Progenitor cell of endocrine pancreas (in vitro differentiated cells): Measurements from ENCODE around the gene TKT. TPM values are rescaled to one million over a fixed set of nuclear protein-coding genes. Genes with fewer than 3 reads are reported as not detected.
A peak's percentile ranks its signal among the peaks of the same experiment; 100 is the strongest.

Experiments
- DNase-seq: peaks from one replicate; pipeline ENCODE4 v3.0.0; 2021; ENCODE audit warnings: low spot score; ENCODE audit not compliant: unreplicated experiment
- H3K27ac Mint-ChIP-seq: 2 replicates; pipeline ENCODE4 v1.8.0; 2021; ENCODE audit warnings: mild to moderate bottlenecking, moderate library complexity, mixed read lengths
- H3K27me3 Mint-ChIP-seq: 2 replicates; pipeline ENCODE4 v1.8.0; 2021; ENCODE audit warnings: mixed read lengths
- H3K36me3 Mint-ChIP-seq: 2 replicates; pipeline ENCODE4 v1.8.0; 2022; ENCODE audit warnings: mixed read lengths; ENCODE audit not compliant: insufficient read depth
- H3K4me1 Mint-ChIP-seq: 2 replicates; pipeline ENCODE4 v1.8.0; 2021; ENCODE audit warnings: low read depth, mixed read lengths
- H3K4me3 Mint-ChIP-seq: 2 replicates; pipeline ENCODE4 v1.8.0; 2021; ENCODE audit warnings: low read depth, mild to moderate bottlenecking, moderate library complexity, mixed read lengths
- H3K9me3 Mint-ChIP-seq: 2 replicates; pipeline ENCODE4 v1.8.0; 2021; ENCODE audit warnings: low read depth, mixed read lengths
- total RNA-seq: library from RNA; stranded (reverse); gene quantifications from 2 replicates; pipeline ENCODE4 v1.2.1, GENCODE V29; 2021
- TF ChIP-seq, protein P1 (sequence below): fragments of 200-600 bp; sonication (generic); IDR thresholded peaks from one replicate; pipeline ENCODE4 v1.5.0; 2021; ENCODE audit warnings: antibody characterized with exemption, mild to moderate bottlenecking; ENCODE audit not compliant: unreplicated experiment

The TKT gene
- total RNA-seq, 1 donor from 2014 or later, result 250 TPM

- no peak overlapping the region for H3K4me3 Mint-ChIP-seq
- no peaks in the 10 kb centered on the region for H3K9me3 Mint-ChIP-seq
- no peaks in the 10 kb centered on the region for H3K4me1 Mint-ChIP-seq
- no peak overlapping the region for H3K27ac Mint-ChIP-seq
- H3K36me3 Mint-ChIP-seq, result peaks cover 2% of the 10 kb centered on the region
- peak; percentile 78 for DNase-seq
- peaks cover 9% of the 10 kb centered on the region for H3K27me3 Mint-ChIP-seq
- TF ChIP-seq, protein P1, sequence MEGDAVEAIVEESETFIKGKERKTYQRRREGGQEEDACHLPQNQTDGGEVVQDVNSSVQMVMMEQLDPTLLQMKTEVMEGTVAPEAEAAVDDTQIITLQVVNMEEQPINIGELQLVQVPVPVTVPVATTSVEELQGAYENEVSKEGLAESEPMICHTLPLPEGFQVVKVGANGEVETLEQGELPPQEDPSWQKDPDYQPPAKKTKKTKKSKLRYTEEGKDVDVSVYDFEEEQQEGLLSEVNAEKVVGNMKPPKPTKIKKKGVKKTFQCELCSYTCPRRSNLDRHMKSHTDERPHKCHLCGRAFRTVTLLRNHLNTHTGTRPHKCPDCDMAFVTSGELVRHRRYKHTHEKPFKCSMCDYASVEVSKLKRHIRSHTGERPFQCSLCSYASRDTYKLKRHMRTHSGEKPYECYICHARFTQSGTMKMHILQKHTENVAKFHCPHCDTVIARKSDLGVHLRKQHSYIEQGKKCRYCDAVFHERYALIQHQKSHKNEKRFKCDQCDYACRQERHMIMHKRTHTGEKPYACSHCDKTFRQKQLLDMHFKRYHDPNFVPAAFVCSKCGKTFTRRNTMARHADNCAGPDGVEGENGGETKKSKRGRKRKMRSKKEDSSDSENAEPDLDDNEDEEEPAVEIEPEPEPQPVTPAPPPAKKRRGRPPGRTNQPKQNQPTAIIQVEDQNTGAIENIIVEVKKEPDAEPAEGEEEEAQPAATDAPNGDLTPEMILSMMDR, result peak; percentile 91
Measured at GRCh38 chr3:53219895-53220483, 35.8 kb downstream of the TKT start.

GRCh38 chr3:53218131-53218530 is 37.7 kb downstream of the TKT start:
- no peaks in the 10 kb centered on the region for H3K9me3 Mint-ChIP-seq
- H3K36me3 Mint-ChIP-seq, result no peaks in the 10 kb centered on the region
- no peak overlapping the region for H3K4me3 Mint-ChIP-seq
- no peaks in the 10 kb centered on the region for H3K4me1 Mint-ChIP-seq
- H3K27ac Mint-ChIP-seq, result no peak overlapping the region
- TF ChIP-seq, protein P1, result no peak
- no peak for DNase-seq
- peaks cover 9% of the 10 kb centered on the region for H3K27me3 Mint-ChIP-seq

GRCh38 chr3:53217175-53217574 is 38.6 kb downstream of the TKT start:
- TF ChIP-seq, protein P1, result no peak
- H3K4me1 Mint-ChIP-seq, result no peaks in the 10 kb centered on the region
- DNase-seq, result no peak
- peaks cover 9% of the 10 kb centered on the region for H3K27me3 Mint-ChIP-seq
- H3K27ac Mint-ChIP-seq, result no peak overlapping the region
- no peaks in the 10 kb centered on the region for H3K36me3 Mint-ChIP-seq
- H3K9me3 Mint-ChIP-seq, result no peaks in the 10 kb centered on the region
- no peak overlapping the region for H3K4me3 Mint-ChIP-seq

DNA sequence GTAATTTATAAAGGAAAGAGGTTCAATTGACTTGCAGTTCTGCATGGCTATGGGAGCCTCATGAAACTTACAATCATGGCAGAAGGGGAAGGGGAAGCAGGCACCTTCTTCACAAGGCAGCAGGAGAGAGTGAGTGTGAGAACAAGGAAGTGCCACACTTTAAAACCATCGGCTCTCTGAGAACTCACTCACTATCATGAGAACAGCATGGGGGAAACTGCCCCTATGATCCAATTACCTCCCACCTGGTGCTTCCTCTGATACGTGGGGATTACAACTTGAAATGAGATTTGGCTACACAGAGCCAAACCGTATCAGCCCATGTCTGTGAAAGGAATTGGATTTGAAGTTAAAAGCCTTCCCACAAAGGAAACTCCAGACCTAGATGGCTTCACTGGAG is 39.1 kb downstream of the TKT start:
- TF ChIP-seq, protein P1, result no peak
- no peak for DNase-seq
- peaks cover 9% of the 10 kb centered on the region for H3K27me3 Mint-ChIP-seq

DNA sequence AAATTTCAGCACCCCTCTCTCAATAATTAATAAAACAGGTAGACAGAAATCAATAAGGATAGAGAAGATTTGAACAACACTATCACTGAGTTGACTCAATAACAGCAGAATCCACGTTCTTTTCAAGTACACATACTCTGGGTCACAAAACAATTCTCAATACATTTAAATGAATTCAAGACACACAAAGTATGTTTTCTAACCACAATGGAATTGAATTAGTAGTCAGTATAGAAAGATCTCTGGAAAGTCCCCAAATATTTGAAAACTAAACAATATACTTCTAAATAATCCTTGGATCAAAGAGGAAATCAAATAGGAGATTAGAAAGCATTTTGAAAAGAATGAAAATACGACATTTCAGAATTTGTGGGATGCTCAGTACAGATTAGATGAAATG is 40.0 kb downstream of the TKT start:
- no peaks in the 10 kb centered on the region for H3K4me1 Mint-ChIP-seq
- H3K4me3 Mint-ChIP-seq, result no peak overlapping the region
- TF ChIP-seq, protein P1, result no peak
- H3K9me3 Mint-ChIP-seq, result no peaks in the 10 kb centered on the region
- no peaks in the 10 kb centered on the region for H3K36me3 Mint-ChIP-seq
- no peak overlapping the region for H3K27ac Mint-ChIP-seq
- H3K27me3 Mint-ChIP-seq, result peaks cover 9% of the 10 kb centered on the region
- no peak for DNase-seq

More for the DNA sequence above, 39.1 kb downstream of the TKT start:
- H3K9me3 Mint-ChIP-seq, result no peaks in the 10 kb centered on the region
- no peaks in the 10 kb centered on the region for H3K4me1 Mint-ChIP-seq
- H3K27ac Mint-ChIP-seq, result no peak overlapping the region
- no peaks in the 10 kb centered on the region for H3K36me3 Mint-ChIP-seq
- no peak overlapping the region for H3K4me3 Mint-ChIP-seq
